Adrenal gland (tissue), 12 donors: Measurements from ENCODE around the gene DRGX. TPM values are rescaled to one million over a fixed set of nuclear protein-coding genes. Genes with fewer than 3 reads are reported as not detected.

Experiments used
- DNase-seq, 7 donors: peaks; one replicate each; pipeline ENCODE4 v3.0.0-alpha.2; 2019 to 2020
- H3K27ac ChIP-seq, 5 donors: fragments of 200-600 bp; sonication (generic) in 4 of 5; 1 replicate in 3 of 5; 2 replicates in 2 of 5; pipeline versions ENCODE4 v1.5.1 to v1.8.0; 2016 to 2020; ENCODE audit warnings: mild to moderate bottlenecking in 1 of 5
- H3K27me3 ChIP-seq: fragments of 200-600 bp; 2 replicates; pipeline ENCODE4 v1.8.0; 2021
- H3K36me3 ChIP-seq, 2 donors: fragments of 200-600 bp; replicated peaks in 1 of 2; 1 replicate in 1 of 2; 2 replicates in 1 of 2; pipeline versions ENCODE4 v1.5.1 to v1.8.0; 2018 to 2022
- H3K4me1 ChIP-seq, 2 donors: fragments of 200-600 bp; replicated peaks in 1 of 2; 1 replicate in 1 of 2; 2 replicates in 1 of 2; pipeline versions ENCODE4 v1.5.1 to v1.8.0; 2018 to 2021
- H3K4me3 ChIP-seq, 4 donors: fragments of 200-600 bp; sonication (generic) in 3 of 4; one replicate each; pipeline ENCODE4 v1.5.1; 2016 to 2018
- H3K9me3 ChIP-seq, 3 donors: fragments of 200-600 bp; sonication (generic) in 1 of 3; replicated peaks in 1 of 3; 1 replicate in 2 of 3; 2 replicates in 1 of 3; pipeline versions ENCODE4 v1.5.1 to v1.8.0; 2016 to 2021
- CTCF ChIP-seq, 6 experiments: fragments of 450-650 bp in 4 of 6; fragments of 200-600 bp in 2 of 6; sonication (generic) in 1 of 6; IDR thresholded peaks; 1 replicate in 5 of 6; 2 replicates in 1 of 6; pipeline versions ENCODE4 v1.5.1 to v1.8.0; 2016 to 2021; ENCODE audit warnings: antibody characterized with exemption in 6 of 6, mild to moderate bottlenecking in 2 of 6, moderate library complexity in 1 of 6
- POLR2A ChIP-seq, 2 donors: fragments of 450-650 bp; IDR thresholded peaks; one replicate each; pipeline ENCODE4 v1.6.1; 2017; ENCODE audit warnings: antibody characterized with exemption in 2 of 2, mild to moderate bottlenecking in 2 of 2, moderate library complexity in 1 of 2
- WGBS, 4 donors: extraction: QIAGEN DNeasy Blood & Tissue Kit in 2 of 4; methylation state at CpG; one replicate each; pipeline versions ENCODE4 v1.1.5 to v1.1.7; 2013 to 2017; 5-methylcytosine and 5-hydroxymethylcytosine counted together
- intact Hi-C, 2 donors: fragments of 100-400 bp; cut with DNase I; formaldehyde crosslinking; loops; one replicate each; pipeline versions ENCODE4 v1.14.1 to v1.15.0; 2022 to 2023
- polyA plus RNA-seq, 3 donors: library from polyadenylated mRNA; stranded (reverse); fragments of 200-250 nt in 2 of 3; fragments of 350-450 nt in 1 of 3; fragmentation: Illumina TruSeq in 1 of 3; extraction: RNeasy Lipid Tissue Mini Kit (QIAGEN cat#74804) in 1 of 3; gene quantifications; one replicate each; pipeline ENCODE4 v1.2.3, GENCODE V29; 2013 to 2014
- total RNA-seq, 9 donors: library from RNA; depleted of rRNA in 4 of 9; stranded (reverse); fragments of >200 nt in 4 of 9; fragments of 120-200 nt in 1 of 9; fragmentation: NEBNext Ultra II Directional in 1 of 9; extraction: Animal tissue kit (Norgen Biotek cat#: 25700) in 1 of 9; gene quantifications; one replicate each; pipeline versions ENCODE4 v1.1.0 to v1.2.4, GENCODE V29; 2013 to 2023
- donor health status: healthy with polysubstance abuse.
- donor health status: Bipolar disorder and iron deficiency.
- donor health status: DM: yes; HTN: yes; CAD: no.
- donor health status: DM: no; HTN: no; CAD: no.
- donor health status: DM: no; HTN: no; CAD: no.
- donor health status: DM: yes; HTN: yes; CAD: no.

Gene DRGX
- total and polyA plus RNA-seq, 12 donors = 0.06 to 9.6 (median 2.8) TPM; not detected in 4

DNA sequence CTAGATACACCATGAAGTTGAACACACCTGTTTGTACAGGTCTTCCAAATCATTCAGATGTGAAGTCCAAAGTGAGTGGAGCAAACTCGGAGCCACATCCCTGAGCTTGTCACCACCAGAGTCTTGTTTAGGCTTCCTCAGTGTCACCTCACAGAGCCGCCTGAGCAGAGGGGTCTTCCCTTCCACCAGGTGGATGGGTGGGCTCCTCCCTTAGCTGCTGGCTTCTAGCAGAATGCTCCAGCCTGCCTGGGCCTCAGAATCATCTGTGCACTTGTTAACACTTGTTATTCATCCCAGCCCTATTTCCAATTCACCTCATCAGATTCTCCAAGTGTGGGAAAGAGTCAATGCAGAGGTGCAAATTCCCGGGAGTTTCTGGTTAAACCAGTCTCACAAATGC, 64.5 kb downstream of the DRGX start:
- DNase-seq = no peak
- Histone ChIP-seq H3K4me3 (no peak overlapping the region), H3K9me3 (no peaks in the 10 kb centered on the region), H3K27ac (no peak overlapping the region), H3K36me3 (no peaks in the 10 kb centered on the region), H3K27me3 (no peaks in the 10 kb centered on the region), H3K4me1 (no peaks in the 10 kb centered on the region)
- TF ChIP-seq POLR2A (IDR thresholded peaks at IDR 0.05) (no peak), CTCF (IDR thresholded peaks at IDR 0.05) (no peak)
- intact Hi-C loops = no loop called here
- 80 to 85% (median 82%) methylated on average over 3 of the region's 3 CpGs for WGBS, 4 donors

- intact Hi-C loops = no loop called here
These were observed 65.7 kb downstream of the DRGX start for GRCh38 chr10:49330127-49330665.

GRCh38 chr10:49329146-49329505, 66.8 kb downstream of the DRGX start:
- WGBS, 4 donors = 66 to 83% (median 70%) methylated on average over 4 of the region's 4 CpGs
- H3K4me1 ChIP-seq = no peaks in the 10 kb centered on the region
- no peaks in the 10 kb centered on the region for H3K9me3 ChIP-seq
- H3K36me3 ChIP-seq = no peaks in the 10 kb centered on the region
- intact Hi-C loops = no loop called here
- TF ChIP-seq POLR2A (IDR thresholded peaks at IDR 0.05) (no peak), CTCF (IDR thresholded peaks at IDR 0.05) (no peak)
- no peak for DNase-seq
- H3K27ac ChIP-seq = no peak overlapping the region
- no peak overlapping the region for H3K4me3 ChIP-seq
- H3K27me3 ChIP-seq = no peaks in the 10 kb centered on the region

More at GRCh38 chr10:49330127-49330665, 65.7 kb downstream of the DRGX start:
- Histone ChIP-seq H3K4me3 (no peak overlapping the region), H3K27ac (no peak overlapping the region), H3K36me3 (no peaks in the 10 kb centered on the region), H3K27me3 (no peaks in the 10 kb centered on the region), H3K9me3 (no peaks in the 10 kb centered on the region), H3K4me1 (no peaks in the 10 kb centered on the region)
- 85 to 93% (median 87%) methylated on average over 3 to 5 of the region's 5 CpGs for WGBS, 4 donors
- DNase-seq = no peak
- TF ChIP-seq CTCF (IDR thresholded peaks at IDR 0.05) = no peak
- TF ChIP-seq POLR2A (IDR thresholded peaks at IDR 0.05) = no peak

GRCh38 chr10:49328401-49329145, 67.3 kb downstream of the DRGX start:
- TF ChIP-seq CTCF (IDR thresholded peaks at IDR 0.05) (no peak), POLR2A (IDR thresholded peaks at IDR 0.05) (no peak)
- Histone ChIP-seq H3K4me3 (no peak overlapping the region), H3K27ac (no peak overlapping the region), H3K4me1 (no peaks in the 10 kb centered on the region), H3K27me3 (no peaks in the 10 kb centered on the region), H3K9me3 (no peaks in the 10 kb centered on the region), H3K36me3 (no peaks in the 10 kb centered on the region)
- DNase-seq = no peak
- WGBS, 4 donors = 77 to 86% (median 81%) methylated on average over 8 to 9 of the region's 9 CpGs
- intact Hi-C loops = no loop called here
